Type B pancreatic cell (in vitro differentiated cells): ENCODE data around the gene NALCN. TPM values are rescaled to one million over a fixed set of nuclear protein-coding genes. Genes with fewer than 3 reads are reported as not detected.

Source experiments
- DNase-seq: peaks from one replicate; pipeline ENCODE4 v3.0.0; 2021; ENCODE audit warnings: mixed read lengths; ENCODE audit not compliant: unreplicated experiment; ENCODE audit errors: extremely low spot score
- H3K27ac Mint-ChIP-seq: 2 replicates; pipeline ENCODE4 v1.8.0; 2021; ENCODE audit warnings: mild to moderate bottlenecking, mixed read lengths
- H3K27me3 Mint-ChIP-seq: 2 replicates; pipeline ENCODE4 v1.8.0; 2021; ENCODE audit warnings: mixed read lengths
- H3K36me3 Mint-ChIP-seq: 2 replicates; pipeline ENCODE4 v1.8.0; 2021; ENCODE audit warnings: mixed read lengths
- H3K4me1 Mint-ChIP-seq: one replicate; pipeline ENCODE4 v1.8.0; 2021; ENCODE audit warnings: mixed read lengths; ENCODE audit not compliant: unreplicated experiment
- H3K4me3 Mint-ChIP-seq: 2 replicates; pipeline ENCODE4 v1.8.0; 2021; ENCODE audit warnings: mild to moderate bottlenecking, mixed read lengths
- H3K9me3 Mint-ChIP-seq: 2 replicates; pipeline ENCODE4 v1.8.0; 2021; ENCODE audit warnings: mixed read lengths
- total RNA-seq: library from RNA; stranded (reverse); gene quantifications from 2 replicates; pipeline ENCODE4 v1.2.1, GENCODE V29; 2021; ENCODE audit warnings: low replicate concordance
- TF ChIP-seq, protein P1 (sequence below): fragments of 200-600 bp; sonication (generic); conservative IDR thresholded peaks from 2 replicates; pipeline ENCODE4 v1.5.0; 2021; ENCODE audit warnings: antibody characterized with exemption, mild to moderate bottlenecking

Gene NALCN
- total RNA-seq, 1 donor from 2014 or later = 0.70 TPM

GRCh38 chr13:101447852-101448251 lies 31.5 kb upstream of the NALCN start:
- TF ChIP-seq, protein P1, sequence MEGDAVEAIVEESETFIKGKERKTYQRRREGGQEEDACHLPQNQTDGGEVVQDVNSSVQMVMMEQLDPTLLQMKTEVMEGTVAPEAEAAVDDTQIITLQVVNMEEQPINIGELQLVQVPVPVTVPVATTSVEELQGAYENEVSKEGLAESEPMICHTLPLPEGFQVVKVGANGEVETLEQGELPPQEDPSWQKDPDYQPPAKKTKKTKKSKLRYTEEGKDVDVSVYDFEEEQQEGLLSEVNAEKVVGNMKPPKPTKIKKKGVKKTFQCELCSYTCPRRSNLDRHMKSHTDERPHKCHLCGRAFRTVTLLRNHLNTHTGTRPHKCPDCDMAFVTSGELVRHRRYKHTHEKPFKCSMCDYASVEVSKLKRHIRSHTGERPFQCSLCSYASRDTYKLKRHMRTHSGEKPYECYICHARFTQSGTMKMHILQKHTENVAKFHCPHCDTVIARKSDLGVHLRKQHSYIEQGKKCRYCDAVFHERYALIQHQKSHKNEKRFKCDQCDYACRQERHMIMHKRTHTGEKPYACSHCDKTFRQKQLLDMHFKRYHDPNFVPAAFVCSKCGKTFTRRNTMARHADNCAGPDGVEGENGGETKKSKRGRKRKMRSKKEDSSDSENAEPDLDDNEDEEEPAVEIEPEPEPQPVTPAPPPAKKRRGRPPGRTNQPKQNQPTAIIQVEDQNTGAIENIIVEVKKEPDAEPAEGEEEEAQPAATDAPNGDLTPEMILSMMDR = no peak
- Mint-ChIP-seq H3K27me3 (peaks cover 6% of the 10 kb centered on the region), H3K9me3 (no peaks in the 10 kb centered on the region), H3K36me3 (no peaks in the 10 kb centered on the region), H3K4me1 (peaks cover 3% of the 10 kb centered on the region), H3K4me3 (no peak overlapping the region), H3K27ac (no peak overlapping the region)
- no peak for DNase-seq

DNA sequence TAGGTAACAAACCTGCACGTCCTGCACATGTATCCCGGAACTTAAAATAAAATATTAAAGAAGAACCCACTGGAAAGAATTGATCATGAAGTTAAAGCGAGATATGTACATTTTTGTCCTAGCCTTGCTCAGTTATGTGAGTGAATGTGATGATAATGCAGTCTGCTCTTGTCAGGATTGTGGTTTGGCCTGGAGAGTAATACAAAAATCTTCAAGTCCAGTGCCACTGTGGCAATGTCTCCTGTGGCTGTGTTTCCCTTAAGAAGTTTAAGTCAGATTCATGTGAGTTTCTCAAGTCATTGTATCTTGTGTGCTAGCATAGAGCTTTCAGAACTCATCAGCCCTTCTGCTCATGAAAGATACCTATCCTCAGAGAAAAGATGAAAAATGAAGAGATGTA lies 18.2 kb upstream of the NALCN start:
- no peaks in the 10 kb centered on the region for H3K4me1 Mint-ChIP-seq
- DNase-seq = no peak
- TF ChIP-seq, protein P1 = no peak
- H3K27ac Mint-ChIP-seq = no peak overlapping the region
- H3K27me3 Mint-ChIP-seq = peaks cover 7% of the 10 kb centered on the region
- H3K36me3 Mint-ChIP-seq = no peaks in the 10 kb centered on the region
- no peak overlapping the region for H3K4me3 Mint-ChIP-seq
- H3K9me3 Mint-ChIP-seq = no peaks in the 10 kb centered on the region

- Mint-ChIP-seq H3K27me3 (peaks cover 8% of the 10 kb centered on the region), H3K27ac (no peak overlapping the region), H3K4me3 (no peak overlapping the region), H3K4me1 (no peaks in the 10 kb centered on the region), H3K9me3 (no peaks in the 10 kb centered on the region), H3K36me3 (no peaks in the 10 kb centered on the region)
- TF ChIP-seq, protein P1 = no peak
- no peak for DNase-seq
Observed at GRCh38 chr13:101433895-101434294, 17.6 kb upstream of the NALCN start.

DNA sequence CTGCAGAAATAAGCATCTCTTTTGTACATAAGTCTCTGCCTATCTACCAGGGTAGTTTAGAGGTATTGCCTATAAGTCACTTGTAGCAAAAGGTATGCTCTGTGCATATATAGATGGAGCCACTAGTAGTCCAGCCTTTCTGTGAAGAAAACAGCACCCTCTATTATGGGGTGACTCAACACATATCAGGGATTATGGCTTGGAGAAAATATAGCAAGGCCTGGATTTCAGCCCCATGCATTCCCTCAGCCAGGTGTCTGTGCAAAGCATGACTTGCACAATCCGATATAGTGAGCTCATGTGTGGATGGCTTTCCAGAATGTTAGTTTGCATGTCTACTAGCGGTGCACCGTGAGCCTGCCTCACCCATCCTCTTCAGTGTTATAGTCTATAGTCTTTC lies 13.4 kb upstream of the NALCN start:
- DNase-seq = no peak
- Mint-ChIP-seq H3K27me3 (peaks cover 8% of the 10 kb centered on the region), H3K27ac (no peak overlapping the region), H3K4me3 (no peak overlapping the region), H3K36me3 (no peaks in the 10 kb centered on the region), H3K9me3 (no peaks in the 10 kb centered on the region), H3K4me1 (no peaks in the 10 kb centered on the region)
- TF ChIP-seq, protein P1 = no peak

GRCh38 chr13:101425623-101426022 lies 9.3 kb upstream of the NALCN start:
- peaks cover 4% of the 10 kb centered on the region for H3K4me1 Mint-ChIP-seq
- H3K27ac Mint-ChIP-seq = no peak overlapping the region
- H3K27me3 Mint-ChIP-seq = peaks cover 7% of the 10 kb centered on the region
- no peaks in the 10 kb centered on the region for H3K9me3 Mint-ChIP-seq
- H3K4me3 Mint-ChIP-seq = no peak overlapping the region
- no peak for DNase-seq
- H3K36me3 Mint-ChIP-seq = no peaks in the 10 kb centered on the region
- TF ChIP-seq, protein P1 = no peak

DNA sequence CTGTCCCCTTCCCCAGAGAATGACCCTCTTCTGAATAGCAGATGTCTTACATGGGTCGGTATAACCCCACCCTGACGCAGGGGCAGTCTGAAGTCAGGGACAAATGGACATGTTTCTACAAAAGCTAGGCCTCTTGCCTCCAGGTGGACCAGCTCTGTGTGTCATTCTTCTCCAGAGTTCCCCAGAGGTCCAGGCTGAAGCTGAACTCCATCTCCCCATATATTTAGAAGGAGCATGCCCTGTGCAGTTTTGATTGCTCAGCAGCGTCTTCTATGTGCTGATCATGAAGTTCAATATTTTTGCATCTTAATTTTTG lies 8.8 kb upstream of the NALCN start:
- H3K4me3 Mint-ChIP-seq = no peak overlapping the region
- H3K4me1 Mint-ChIP-seq = peaks cover 4% of the 10 kb centered on the region
- H3K9me3 Mint-ChIP-seq = no peaks in the 10 kb centered on the region
- H3K36me3 Mint-ChIP-seq = no peaks in the 10 kb centered on the region
- TF ChIP-seq, protein P1 = no peak
- H3K27ac Mint-ChIP-seq = no peak overlapping the region
- H3K27me3 Mint-ChIP-seq = peaks cover 7% of the 10 kb centered on the region
- no peak for DNase-seq
